Activated CD4-positive, CD25-positive, alpha-beta regulatory T cell treated with anti-CD3 and anti-CD28 coated beads, Interleukin-2, amount 50 U/mL, for 24 hours (primary cell): Measurements from ENCODE around the gene HOXC4.
"Not testable (repeated sequence)": the region's sequence is repeated elsewhere in the genome, so short reads cannot be mapped to it uniquely, and the experiment has no call there.

Experiments
- ATAC-seq, 2 donors: fragments of 150-1000 bp; cut with Tn5 transposase; one replicate each; pipeline ENCODE4 v1.10.0; 2021; ENCODE audit warnings: mild to moderate bottlenecking in 1 of 2, moderate library complexity in 1 of 2

Gene HOXC4

DNA sequence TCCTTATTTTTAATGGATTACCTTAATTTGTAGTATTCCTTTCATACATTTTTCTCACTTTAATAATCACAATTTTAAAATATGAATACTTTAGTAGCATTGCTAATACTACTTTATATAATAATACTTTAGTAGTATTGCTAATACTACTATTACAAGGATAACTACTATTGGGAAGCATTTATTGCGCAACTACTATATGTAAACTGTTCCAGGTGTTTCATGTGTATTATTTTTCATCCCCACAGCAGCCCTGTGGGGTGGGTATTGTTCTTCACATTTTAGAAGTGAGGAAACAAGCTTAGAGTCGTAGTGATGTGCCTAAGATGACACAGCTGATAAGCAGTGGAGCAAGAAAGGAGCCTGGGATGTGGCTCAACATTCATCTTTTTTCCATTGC, 45.0 kb downstream of the HOXC4 start:
- ATAC-seq: not testable (repeated sequence)

DNA sequence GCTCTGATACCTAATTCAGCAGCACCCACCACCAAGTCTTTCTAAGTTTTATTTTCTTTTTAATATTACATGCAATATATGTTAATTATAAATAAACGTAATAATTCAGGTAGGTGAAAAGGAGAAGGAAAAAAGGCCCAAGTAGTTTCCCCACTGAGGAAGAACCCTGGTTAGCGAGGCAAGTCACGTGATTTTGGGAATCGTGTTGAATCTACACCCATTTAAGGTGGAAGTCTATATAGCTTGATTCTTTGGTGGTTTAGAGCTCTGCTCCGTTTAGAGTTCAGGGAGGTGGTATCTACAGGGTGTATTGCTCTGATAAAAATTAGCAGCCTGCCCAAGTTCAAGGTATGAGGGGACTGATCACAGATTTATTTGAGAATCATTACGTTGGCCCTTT, 47.0 kb downstream of the HOXC4 start:
- ATAC-seq: not testable (repeated sequence)

DNA sequence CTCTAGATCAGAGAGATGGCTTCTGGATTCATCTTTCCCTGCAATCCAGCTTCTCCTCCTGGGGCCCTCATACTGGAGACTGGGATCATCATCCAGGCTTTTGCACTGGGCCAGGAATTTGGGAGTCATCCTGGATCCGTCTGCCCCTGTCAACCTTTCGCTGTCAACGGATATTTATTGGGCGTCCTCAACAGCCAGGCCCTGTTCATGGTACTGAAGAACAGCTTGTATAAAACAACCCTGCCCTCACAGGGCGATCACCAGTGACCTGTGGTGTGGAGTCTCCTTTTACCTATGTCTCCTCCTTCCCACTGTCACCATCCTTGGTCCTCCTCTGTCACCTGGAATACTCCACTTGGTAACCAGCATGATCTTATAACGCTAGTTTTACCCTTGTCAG, 48.6 kb downstream of the HOXC4 start:
- not testable (repeated sequence) for ATAC-seq

DNA sequence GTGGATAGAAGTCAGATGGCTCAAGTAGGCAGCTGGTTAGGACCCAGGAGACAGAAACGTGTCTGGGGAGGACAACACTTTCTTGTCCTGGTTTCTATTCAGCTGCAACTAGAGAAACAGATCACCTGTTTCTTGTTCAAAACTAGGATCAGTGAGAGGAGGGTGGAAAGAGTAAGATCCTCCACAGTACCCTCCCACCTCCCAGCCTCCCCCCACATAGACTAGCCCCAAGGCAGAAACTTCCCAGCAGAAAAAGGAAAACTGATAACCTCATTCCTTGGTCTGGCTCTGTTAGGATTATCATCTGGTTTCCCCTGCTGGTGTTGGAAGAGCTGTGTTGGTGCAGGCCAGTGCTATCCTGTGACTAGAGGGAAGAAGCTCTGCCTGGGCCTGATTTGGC, 50.2 kb downstream of the HOXC4 start:
- ATAC-seq: not testable (repeated sequence)
